HG03342 (cell line): Measurements from ENCODE around the gene KLHL24.
"Not testable (repeated sequence)": the region's sequence is repeated elsewhere in the genome, so short reads cannot be mapped to it uniquely, and the experiment has no call there.

Experiments
- ATAC-seq: cut with Tn5 transposase; IDR thresholded peaks from one replicate; pipeline ENCODE4 v1.9.1; 2021; ENCODE audit warnings: mild to moderate bottlenecking, moderate library complexity; ENCODE audit not compliant: unreplicated experiment

The KLHL24 gene

GRCh38 chr3:183635431-183636220, at the start of gene KLHL24:
Gene KLHL24 (plus strand): TSS chr3:183635623. CDS start chr3:183650357, 14,734 bp downstream.
- peak; percentile 90 for ATAC-seq

GRCh38 chr3:183586477-183586876, 48.9 kb upstream of the KLHL24 start:
- ATAC-seq = no peak

GRCh38 chr3:183587336-183587735, 48.1 kb upstream of the KLHL24 start:
- no peak for ATAC-seq

- no peak for ATAC-seq
Observed at GRCh38 chr3:183590442-183590841, 45.0 kb upstream of the KLHL24 start.

- ATAC-seq = peak; percentile 97
Observed at GRCh38 chr3:183591881-183592521, 43.4 kb upstream of the KLHL24 start.

GRCh38 chr3:183592821-183593220, 42.6 kb upstream of the KLHL24 start:
- ATAC-seq = no peak

- no peak for ATAC-seq
Observed at GRCh38 chr3:183594636-183595035, 40.8 kb upstream of the KLHL24 start.

GRCh38 chr3:183597959-183598358, 37.5 kb upstream of the KLHL24 start:
- ATAC-seq = no peak

GRCh38 chr3:183611326-183611725, 24.1 kb upstream of the KLHL24 start:
- not testable (repeated sequence) for ATAC-seq

- ATAC-seq = no peak
Observed at GRCh38 chr3:183613366-183614285, 21.8 kb upstream of the KLHL24 start.

- no peak for ATAC-seq
Observed at GRCh38 chr3:183618542-183618941, 16.9 kb upstream of the KLHL24 start.

- no peak for ATAC-seq
Observed at GRCh38 chr3:183619010-183619409, 16.4 kb upstream of the KLHL24 start.

- ATAC-seq = no peak
Observed at GRCh38 chr3:183619624-183620251, 15.7 kb upstream of the KLHL24 start.

- ATAC-seq = no peak
Observed at GRCh38 chr3:183620252-183620628, 15.2 kb upstream of the KLHL24 start.

GRCh38 chr3:183622473-183622872, 12.9 kb upstream of the KLHL24 start:
- not testable (repeated sequence) for ATAC-seq

- ATAC-seq = no peak
Observed at GRCh38 chr3:183626877-183627594, 8.4 kb upstream of the KLHL24 start.

- no peak for ATAC-seq
Observed at GRCh38 chr3:183629546-183630301, 5.7 kb upstream of the KLHL24 start.

GRCh38 chr3:183631715-183632114, 3.7 kb upstream of the KLHL24 start:
- no peak for ATAC-seq

GRCh38 chr3:183632725-183633124, 2.7 kb upstream of the KLHL24 start:
- not testable (repeated sequence) for ATAC-seq
